ENCODE results near the gene TMEM204. TPM values are rescaled to one million over a fixed set of nuclear protein-coding genes. Genes with fewer than 3 reads are reported as not detected.

Gene TMEM204
- polyA plus RNA-seq, 2 of the 4 experiments (the other 2 are of a cell fraction) = not detected

- ChIA-PET POLR2A (no interaction called here), CTCF (interaction anchor here (0.6 kb wide), 1 partner anchor 14 kb away, joined by 3 read pairs; no protein-coding TSS in a partner anchor)
- no peaks in the 10 kb centered on the region for H3K9me3 ChIP-seq
- DNase-seq (ENCODE audit: low read depth in 1 of 2, low spot score in 1 of 2) = peak in 1 of 2 experiments; percentile 10
- no peak overlapping the region for H3K4me3 ChIP-seq
- H3K4me1 ChIP-seq = no peaks in the 10 kb centered on the region
- no peak for FAIRE-seq
- ATAC-seq = no peak
- 89% methylated on average over 5 of the region's 5 CpGs for WGBS (ENCODE audit: missing lambda C conversion rate)
- H3K27ac ChIP-seq = no peak overlapping the region
- TF ChIP-seq, protein P1, sequence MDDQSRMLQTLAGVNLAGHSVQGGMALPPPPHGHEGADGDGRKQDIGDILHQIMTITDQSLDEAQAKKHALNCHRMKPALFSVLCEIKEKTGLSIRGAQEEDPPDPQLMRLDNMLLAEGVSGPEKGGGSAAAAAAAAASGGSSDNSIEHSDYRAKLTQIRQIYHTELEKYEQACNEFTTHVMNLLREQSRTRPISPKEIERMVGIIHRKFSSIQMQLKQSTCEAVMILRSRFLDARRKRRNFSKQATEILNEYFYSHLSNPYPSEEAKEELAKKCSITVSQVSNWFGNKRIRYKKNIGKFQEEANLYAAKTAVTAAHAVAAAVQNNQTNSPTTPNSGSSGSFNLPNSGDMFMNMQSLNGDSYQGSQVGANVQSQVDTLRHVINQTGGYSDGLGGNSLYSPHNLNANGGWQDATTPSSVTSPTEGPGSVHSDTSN (IDR thresholded peaks at IDR 0.05) = no peak
- TF ChIP-seq ZC3H11A (IDR thresholded peaks at IDR 0.05) = no peak
- no peak for TF ChIP-seq JUNB (IDR thresholded peaks at IDR 0.05)
- TF ChIP-seq BHLHE40 (IDR thresholded peaks at IDR 0.05; ENCODE audit: low read depth, low read length) = no peak
- TF ChIP-seq RCOR1 (IDR thresholded peaks at IDR 0.05; ENCODE audit: low read depth, low read length) = no peak
- TF ChIP-seq RARB (CRISPR knock-in tag; IDR thresholded peaks at IDR 0.05) = no peak
- TF ChIP-seq HOXA7 (CRISPR knock-in tag; IDR thresholded peaks at IDR 0.05) = no peak
- no peak for TF ChIP-seq PHF8 (IDR thresholded peaks at IDR 0.05; ENCODE audit: borderline replicate concordance, low read depth)
- no peak for TF ChIP-seq TFCP2L1 (CRISPR knock-in tag; IDR thresholded peaks at IDR 0.05)
- TF ChIP-seq POLR2AphosphoS2 (conservative IDR thresholded peaks at IDR 0.05; ENCODE audit: low read length) = no peak
- no peak for TF ChIP-seq HOXB5 (CRISPR knock-in tag; IDR thresholded peaks at IDR 0.05)
- no peak for TF ChIP-seq E2F6 (IDR thresholded peaks at IDR 0.05; ENCODE audit: borderline replicate concordance, low read depth)
- TF ChIP-seq RAD21 (conservative IDR thresholded peaks at IDR 0.05 in 1 of 2, IDR thresholded peaks at IDR 0.05 in 1 of 2) = no peak
- TF ChIP-seq NFE2L2 (conservative IDR thresholded peaks at IDR 0.05; ENCODE audit: low read length) = no peak
- H3K4me2 ChIP-seq = no peak overlapping the region
Measured at GRCh38 chr16:1579214-1579613, 45.7 kb downstream of the TMEM204 start.

DNA sequence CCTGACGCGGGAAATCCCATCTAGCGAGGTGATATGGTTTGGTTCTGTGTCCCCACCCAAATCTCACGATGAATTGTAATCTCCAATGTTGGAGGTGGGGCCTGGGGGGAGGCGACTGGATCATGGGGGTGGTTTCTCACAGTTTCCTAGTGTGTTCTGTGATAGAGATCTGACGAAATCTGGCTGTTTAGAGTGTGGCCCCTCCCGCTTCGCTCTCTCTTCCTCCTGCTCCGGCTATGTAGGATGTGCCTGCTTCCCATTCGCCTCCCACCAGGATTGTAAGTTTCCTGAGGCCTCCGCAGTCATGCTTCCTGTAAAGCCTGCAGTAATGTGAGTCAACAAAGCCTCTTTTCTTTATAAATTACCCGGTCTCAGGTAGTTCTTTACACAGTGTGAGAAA, 46.8 kb downstream of the TMEM204 start:
- POLR2A ChIA-PET = no interaction called here
- Histone ChIP-seq H3K4me1 (no peaks in the 10 kb centered on the region), H3K4me3 (no peak overlapping the region), H3K27ac (no peak overlapping the region), H3K9me3 (no peaks in the 10 kb centered on the region), H3K4me2 (no peak overlapping the region)
- CTCF ChIA-PET = no interaction called here
- TF ChIP-seq MYC (IDR thresholded peaks at IDR 0.05; ENCODE audit: borderline replicate concordance, low read length) (no peak), JUN (IDR thresholded peaks at IDR 0.05) (no peak), MAX (IDR thresholded peaks at IDR 0.05) (no peak), ESRRA (IDR thresholded peaks at IDR 0.05; ENCODE audit: borderline replicate concordance, low read length) (no peak), BCL3 (IDR thresholded peaks at IDR 0.05) (no peak), PHF8 (IDR thresholded peaks at IDR 0.05; ENCODE audit: borderline replicate concordance, low read depth) (no peak), RFX5 (IDR thresholded peaks at IDR 0.05) (no peak), CBX8 (IDR thresholded peaks at IDR 0.05) (no peak), BHLHE40 (IDR thresholded peaks at IDR 0.05; ENCODE audit: low read depth, low read length) (no peak), NR3C1 (IDR thresholded peaks at IDR 0.05) (no peak), TP53 (CRISPR knock-in tag; IDR thresholded peaks at IDR 0.05) (no peak)
- TF ChIP-seq, protein P2, sequence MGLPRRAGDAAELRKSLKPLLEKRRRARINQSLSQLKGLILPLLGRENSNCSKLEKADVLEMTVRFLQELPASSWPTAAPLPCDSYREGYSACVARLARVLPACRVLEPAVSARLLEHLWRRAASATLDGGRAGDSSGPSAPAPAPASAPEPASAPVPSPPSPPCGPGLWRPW (IDR thresholded peaks at IDR 0.05) = no peak
- TF ChIP-seq, protein P3, sequence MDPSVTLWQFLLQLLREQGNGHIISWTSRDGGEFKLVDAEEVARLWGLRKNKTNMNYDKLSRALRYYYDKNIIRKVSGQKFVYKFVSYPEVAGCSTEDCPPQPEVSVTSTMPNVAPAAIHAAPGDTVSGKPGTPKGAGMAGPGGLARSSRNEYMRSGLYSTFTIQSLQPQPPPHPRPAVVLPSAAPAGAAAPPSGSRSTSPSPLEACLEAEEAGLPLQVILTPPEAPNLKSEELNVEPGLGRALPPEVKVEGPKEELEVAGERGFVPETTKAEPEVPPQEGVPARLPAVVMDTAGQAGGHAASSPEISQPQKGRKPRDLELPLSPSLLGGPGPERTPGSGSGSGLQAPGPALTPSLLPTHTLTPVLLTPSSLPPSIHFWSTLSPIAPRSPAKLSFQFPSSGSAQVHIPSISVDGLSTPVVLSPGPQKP (IDR thresholded peaks at IDR 0.05; ENCODE audit: low read depth, low read length) = no peak
- TF ChIP-seq, protein P4, sequence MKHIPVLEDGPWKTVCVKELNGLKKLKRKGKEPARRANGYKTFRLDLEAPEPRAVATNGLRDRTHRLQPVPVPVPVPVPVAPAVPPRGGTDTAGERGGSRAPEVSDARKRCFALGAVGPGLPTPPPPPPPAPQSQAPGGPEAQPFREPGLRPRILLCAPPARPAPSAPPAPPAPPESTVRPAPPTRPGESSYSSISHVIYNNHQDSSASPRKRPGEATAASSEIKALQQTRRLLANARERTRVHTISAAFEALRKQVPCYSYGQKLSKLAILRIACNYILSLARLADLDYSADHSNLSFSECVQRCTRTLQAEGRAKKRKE (CRISPR knock-in tag; IDR thresholded peaks at IDR 0.05; ENCODE audit: low read depth) = no peak
- TF ChIP-seq, protein P5, sequence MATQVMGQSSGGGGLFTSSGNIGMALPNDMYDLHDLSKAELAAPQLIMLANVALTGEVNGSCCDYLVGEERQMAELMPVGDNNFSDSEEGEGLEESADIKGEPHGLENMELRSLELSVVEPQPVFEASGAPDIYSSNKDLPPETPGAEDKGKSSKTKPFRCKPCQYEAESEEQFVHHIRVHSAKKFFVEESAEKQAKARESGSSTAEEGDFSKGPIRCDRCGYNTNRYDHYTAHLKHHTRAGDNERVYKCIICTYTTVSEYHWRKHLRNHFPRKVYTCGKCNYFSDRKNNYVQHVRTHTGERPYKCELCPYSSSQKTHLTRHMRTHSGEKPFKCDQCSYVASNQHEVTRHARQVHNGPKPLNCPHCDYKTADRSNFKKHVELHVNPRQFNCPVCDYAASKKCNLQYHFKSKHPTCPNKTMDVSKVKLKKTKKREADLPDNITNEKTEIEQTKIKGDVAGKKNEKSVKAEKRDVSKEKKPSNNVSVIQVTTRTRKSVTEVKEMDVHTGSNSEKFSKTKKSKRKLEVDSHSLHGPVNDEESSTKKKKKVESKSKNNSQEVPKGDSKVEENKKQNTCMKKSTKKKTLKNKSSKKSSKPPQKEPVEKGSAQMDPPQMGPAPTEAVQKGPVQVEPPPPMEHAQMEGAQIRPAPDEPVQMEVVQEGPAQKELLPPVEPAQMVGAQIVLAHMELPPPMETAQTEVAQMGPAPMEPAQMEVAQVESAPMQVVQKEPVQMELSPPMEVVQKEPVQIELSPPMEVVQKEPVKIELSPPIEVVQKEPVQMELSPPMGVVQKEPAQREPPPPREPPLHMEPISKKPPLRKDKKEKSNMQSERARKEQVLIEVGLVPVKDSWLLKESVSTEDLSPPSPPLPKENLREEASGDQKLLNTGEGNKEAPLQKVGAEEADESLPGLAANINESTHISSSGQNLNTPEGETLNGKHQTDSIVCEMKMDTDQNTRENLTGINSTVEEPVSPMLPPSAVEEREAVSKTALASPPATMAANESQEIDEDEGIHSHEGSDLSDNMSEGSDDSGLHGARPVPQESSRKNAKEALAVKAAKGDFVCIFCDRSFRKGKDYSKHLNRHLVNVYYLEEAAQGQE (IDR thresholded peaks at IDR 0.05) = no peak
- ATAC-seq (no peak), FAIRE-seq (no peak), DNase-seq (ENCODE audit: low read depth in 1 of 2, low spot score in 1 of 2) (no peak)
- 96% methylated on average over 12 of the region's 12 CpGs for WGBS (ENCODE audit: missing lambda C conversion rate)
